Measurements from ENCODE around the gene FRYL. TPM values are rescaled to one million over a fixed set of nuclear protein-coding genes. Genes with fewer than 3 reads are reported as not detected.

The FRYL gene
- total and polyA plus RNA-seq, 2 of the 8 experiments (the other 6 are each of a cell fraction or from before 2014, with no cell fraction given): 8.0 to 36.5 TPM

DNA sequence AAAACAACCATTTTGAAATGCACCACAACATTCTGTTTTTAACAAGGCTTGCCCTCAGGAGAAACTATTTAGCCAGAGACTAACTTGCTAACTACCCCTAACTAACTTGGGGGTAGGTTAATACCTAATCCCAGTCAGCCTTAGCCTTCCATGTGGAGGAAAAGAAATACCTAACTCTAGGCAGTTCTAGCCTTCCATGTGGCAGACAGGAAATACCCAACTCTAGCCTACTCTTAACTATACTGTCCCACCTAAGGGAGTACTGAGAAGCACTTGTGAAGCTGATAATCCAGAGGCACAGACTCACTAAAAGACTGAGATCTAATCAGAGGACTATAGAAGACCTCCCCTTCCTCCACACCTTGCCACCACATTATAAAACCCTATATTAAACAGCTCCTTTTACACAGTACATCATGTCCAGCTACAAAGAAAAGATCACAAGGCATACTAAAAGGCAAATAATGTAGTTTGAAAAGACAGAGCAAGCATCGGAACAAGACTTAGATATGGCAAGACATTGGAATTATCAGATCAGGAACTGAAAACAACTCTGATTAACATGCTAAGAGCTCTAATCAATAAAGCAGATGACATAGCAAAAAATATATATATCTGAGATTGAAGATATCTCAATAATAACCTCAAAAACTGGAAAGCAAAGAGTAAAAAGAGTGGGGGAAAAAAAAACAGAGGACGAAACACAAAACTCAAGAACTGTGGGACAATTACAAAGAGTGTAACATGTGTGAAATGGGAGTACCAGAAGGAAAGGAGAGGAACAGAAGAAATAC is 52.2 kb downstream of the FRYL start (continued):
- TF ChIP-seq, protein P1, sequence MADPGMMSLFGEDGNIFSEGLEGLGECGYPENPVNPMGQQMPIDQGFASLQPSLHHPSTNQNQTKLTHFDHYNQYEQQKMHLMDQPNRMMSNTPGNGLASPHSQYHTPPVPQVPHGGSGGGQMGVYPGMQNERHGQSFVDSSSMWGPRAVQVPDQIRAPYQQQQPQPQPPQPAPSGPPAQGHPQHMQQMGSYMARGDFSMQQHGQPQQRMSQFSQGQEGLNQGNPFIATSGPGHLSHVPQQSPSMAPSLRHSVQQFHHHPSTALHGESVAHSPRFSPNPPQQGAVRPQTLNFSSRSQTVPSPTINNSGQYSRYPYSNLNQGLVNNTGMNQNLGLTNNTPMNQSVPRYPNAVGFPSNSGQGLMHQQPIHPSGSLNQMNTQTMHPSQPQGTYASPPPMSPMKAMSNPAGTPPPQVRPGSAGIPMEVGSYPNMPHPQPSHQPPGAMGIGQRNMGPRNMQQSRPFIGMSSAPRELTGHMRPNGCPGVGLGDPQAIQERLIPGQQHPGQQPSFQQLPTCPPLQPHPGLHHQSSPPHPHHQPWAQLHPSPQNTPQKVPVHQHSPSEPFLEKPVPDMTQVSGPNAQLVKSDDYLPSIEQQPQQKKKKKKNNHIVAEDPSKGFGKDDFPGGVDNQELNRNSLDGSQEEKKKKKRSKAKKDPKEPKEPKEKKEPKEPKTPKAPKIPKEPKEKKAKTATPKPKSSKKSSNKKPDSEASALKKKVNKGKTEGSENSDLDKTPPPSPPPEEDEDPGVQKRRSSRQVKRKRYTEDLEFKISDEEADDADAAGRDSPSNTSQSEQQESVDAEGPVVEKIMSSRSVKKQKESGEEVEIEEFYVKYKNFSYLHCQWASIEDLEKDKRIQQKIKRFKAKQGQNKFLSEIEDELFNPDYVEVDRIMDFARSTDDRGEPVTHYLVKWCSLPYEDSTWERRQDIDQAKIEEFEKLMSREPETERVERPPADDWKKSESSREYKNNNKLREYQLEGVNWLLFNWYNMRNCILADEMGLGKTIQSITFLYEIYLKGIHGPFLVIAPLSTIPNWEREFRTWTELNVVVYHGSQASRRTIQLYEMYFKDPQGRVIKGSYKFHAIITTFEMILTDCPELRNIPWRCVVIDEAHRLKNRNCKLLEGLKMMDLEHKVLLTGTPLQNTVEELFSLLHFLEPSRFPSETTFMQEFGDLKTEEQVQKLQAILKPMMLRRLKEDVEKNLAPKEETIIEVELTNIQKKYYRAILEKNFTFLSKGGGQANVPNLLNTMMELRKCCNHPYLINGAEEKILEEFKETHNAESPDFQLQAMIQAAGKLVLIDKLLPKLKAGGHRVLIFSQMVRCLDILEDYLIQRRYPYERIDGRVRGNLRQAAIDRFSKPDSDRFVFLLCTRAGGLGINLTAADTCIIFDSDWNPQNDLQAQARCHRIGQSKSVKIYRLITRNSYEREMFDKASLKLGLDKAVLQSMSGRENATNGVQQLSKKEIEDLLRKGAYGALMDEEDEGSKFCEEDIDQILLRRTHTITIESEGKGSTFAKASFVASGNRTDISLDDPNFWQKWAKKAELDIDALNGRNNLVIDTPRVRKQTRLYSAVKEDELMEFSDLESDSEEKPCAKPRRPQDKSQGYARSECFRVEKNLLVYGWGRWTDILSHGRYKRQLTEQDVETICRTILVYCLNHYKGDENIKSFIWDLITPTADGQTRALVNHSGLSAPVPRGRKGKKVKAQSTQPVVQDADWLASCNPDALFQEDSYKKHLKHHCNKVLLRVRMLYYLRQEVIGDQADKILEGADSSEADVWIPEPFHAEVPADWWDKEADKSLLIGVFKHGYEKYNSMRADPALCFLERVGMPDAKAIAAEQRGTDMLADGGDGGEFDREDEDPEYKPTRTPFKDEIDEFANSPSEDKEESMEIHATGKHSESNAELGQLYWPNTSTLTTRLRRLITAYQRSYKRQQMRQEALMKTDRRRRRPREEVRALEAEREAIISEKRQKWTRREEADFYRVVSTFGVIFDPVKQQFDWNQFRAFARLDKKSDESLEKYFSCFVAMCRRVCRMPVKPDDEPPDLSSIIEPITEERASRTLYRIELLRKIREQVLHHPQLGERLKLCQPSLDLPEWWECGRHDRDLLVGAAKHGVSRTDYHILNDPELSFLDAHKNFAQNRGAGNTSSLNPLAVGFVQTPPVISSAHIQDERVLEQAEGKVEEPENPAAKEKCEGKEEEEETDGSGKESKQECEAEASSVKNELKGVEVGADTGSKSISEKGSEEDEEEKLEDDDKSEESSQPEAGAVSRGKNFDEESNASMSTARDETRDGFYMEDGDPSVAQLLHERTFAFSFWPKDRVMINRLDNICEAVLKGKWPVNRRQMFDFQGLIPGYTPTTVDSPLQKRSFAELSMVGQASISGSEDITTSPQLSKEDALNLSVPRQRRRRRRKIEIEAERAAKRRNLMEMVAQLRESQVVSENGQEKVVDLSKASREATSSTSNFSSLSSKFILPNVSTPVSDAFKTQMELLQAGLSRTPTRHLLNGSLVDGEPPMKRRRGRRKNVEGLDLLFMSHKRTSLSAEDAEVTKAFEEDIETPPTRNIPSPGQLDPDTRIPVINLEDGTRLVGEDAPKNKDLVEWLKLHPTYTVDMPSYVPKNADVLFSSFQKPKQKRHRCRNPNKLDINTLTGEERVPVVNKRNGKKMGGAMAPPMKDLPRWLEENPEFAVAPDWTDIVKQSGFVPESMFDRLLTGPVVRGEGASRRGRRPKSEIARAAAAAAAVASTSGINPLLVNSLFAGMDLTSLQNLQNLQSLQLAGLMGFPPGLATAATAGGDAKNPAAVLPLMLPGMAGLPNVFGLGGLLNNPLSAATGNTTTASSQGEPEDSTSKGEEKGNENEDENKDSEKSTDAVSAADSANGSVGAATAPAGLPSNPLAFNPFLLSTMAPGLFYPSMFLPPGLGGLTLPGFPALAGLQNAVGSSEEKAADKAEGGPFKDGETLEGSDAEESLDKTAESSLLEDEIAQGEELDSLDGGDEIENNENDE (IDR thresholded peaks at IDR 0.05; ENCODE audit: insufficient replicate concordance, low read length): no peak
- TF ChIP-seq TEAD4 (IDR thresholded peaks at IDR 0.05; ENCODE audit: low read depth, low read length) (no peak), BRCA1 (IDR thresholded peaks at IDR 0.05; ENCODE audit: low read depth, low read length) (no peak), HDAC6 (IDR thresholded peaks at IDR 0.05; ENCODE audit: low read depth, low read length) (no peak), POLR2A (IDR thresholded peaks at IDR 0.05; ENCODE audit: control extremely low read depth in 1 of 2, low read depth in 2 of 2, low read length in 2 of 2) (no peak), TBP (IDR thresholded peaks at IDR 0.05; ENCODE audit: low read depth, low read length) (no peak), RAD21 (IDR thresholded peaks at IDR 0.05 in 1 of 2, conservative IDR thresholded peaks at IDR 0.05 in 1 of 2; ENCODE audit: low read depth in 2 of 2, low read length in 2 of 2) (no peak), EP300 (IDR thresholded peaks at IDR 0.05; ENCODE audit: borderline replicate concordance in 1 of 2, low read depth in 2 of 2, low read length in 2 of 2) (no peak)
- TF ChIP-seq, protein P2, sequence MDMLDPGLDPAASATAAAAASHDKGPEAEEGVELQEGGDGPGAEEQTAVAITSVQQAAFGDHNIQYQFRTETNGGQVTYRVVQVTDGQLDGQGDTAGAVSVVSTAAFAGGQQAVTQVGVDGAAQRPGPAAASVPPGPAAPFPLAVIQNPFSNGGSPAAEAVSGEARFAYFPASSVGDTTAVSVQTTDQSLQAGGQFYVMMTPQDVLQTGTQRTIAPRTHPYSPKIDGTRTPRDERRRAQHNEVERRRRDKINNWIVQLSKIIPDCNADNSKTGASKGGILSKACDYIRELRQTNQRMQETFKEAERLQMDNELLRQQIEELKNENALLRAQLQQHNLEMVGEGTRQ (IDR thresholded peaks at IDR 0.05; ENCODE audit: low read length): no peak

All from H1 (cell line).